ENCODE data around the gene ZNF800. TPM values are rescaled to one million over a fixed set of nuclear protein-coding genes. Genes with fewer than 3 reads are reported as not detected.

The ZNF800 gene
- total and polyA plus RNA-seq, 5 donors from 2014 or later: 44.8 to 81.0 (median 55.0) TPM

DNA sequence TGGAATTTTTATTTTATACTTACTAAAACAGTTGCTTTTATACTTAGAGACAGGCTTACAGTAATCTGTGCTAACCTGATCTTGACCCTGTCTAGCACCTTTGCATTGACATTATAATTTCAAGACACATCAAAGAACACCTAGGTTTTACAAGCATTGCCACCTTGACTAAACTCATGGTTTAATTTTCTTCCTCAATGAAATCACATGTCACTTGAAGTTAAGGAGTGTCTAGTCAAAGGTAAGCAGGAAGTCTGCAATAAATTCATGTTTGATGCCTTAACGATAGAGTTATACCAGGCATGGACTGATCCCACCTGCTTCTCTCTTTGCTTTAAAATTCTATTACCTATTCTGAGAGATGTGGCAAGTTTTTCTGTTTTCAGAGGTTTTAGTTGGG is 62.4 kb downstream of the ZNF800 start:
- peaks cover 3% of the 10 kb centered on the region for H3K27me3 ChIP-seq (ENCODE audit: control insufficient read depth, insufficient read depth, low read length)
- DNase-seq (no peak), ATAC-seq (ENCODE audit: low read depth in 2 of 2) (no peak)
- Mint-ChIP-seq H3K9me3 (peaks cover 0 to 3% (median 0%) of the 10 kb centered on the region in 7 donors), H3K27me3 (peaks cover 19% of the 10 kb centered on the region), H3K4me3 (no peak overlapping the region), H3K4me1 (no peaks in the 10 kb centered on the region), H3K27ac (no peak overlapping the region), H3K36me3 (no peaks in the 10 kb centered on the region)
- no peaks in the 10 kb centered on the region for H3K9me3 ChIP-seq (ENCODE audit: control insufficient read depth in 2 of 2, low read length in 2 of 2)
- H3K36me3 ChIP-seq (ENCODE audit: control insufficient read depth, insufficient read depth, low read length): no peaks in the 10 kb centered on the region
- H3K27ac ChIP-seq (ENCODE audit: insufficient read depth, low read length, poor library complexity, severe bottlenecking): no peak overlapping the region
- H3K4me3 ChIP-seq (ENCODE audit: low read depth, low read length): no peak overlapping the region
- H3K4me1 ChIP-seq (ENCODE audit: control insufficient read depth, insufficient read depth, low read length, poor library complexity, severe bottlenecking): no peaks in the 10 kb centered on the region

DNA sequence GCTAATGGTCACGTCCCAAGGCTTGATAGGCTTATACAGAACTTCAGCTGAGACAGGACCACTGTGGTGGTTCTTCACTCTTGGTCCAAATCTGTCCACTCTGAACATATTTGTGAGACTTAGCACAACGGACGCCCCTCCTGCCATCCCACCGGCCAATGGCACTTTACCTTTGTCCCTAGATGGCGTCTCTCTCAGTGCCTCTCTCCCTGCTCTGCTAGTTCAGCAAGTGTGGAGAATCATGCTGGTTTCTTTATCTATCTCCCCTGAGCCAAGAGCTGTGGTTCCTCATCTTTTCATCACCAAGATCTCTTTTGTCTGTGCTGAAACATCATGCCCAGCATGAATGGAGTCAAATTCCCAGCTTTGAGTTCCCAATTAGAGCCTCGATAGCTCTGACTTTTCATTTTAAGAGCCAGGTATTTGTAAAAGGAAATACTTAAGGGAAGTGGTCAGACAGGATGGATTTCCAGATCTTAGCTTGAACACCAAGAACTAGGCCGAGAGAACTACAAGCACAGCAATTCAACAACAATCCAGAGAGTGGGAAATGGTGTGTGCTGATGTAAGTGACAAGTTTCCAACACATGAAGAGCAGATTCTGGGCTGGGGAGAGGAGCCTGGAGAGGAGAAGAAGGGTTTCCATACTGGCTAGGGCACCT is 69.5 kb downstream of the ZNF800 start:
- peak overlapping the region; percentile 64 for H3K4me3 ChIP-seq (ENCODE audit: low read depth, low read length)
- ATAC-seq (ENCODE audit: low read depth in 2 of 2): no peak
- Mint-ChIP-seq H3K9me3 (no peaks in the 10 kb centered on the region), H3K27ac (peak overlapping the region; percentile 75 to 83 (median 79)), H3K4me1 (peaks cover 14 to 27% (median 18%) of the 10 kb centered on the region in 4 donors), H3K27me3 (peaks cover under 1% of the 10 kb centered on the region), H3K36me3 (no peaks in the 10 kb centered on the region), H3K4me3 (peak overlapping the region in 3 of 4 donors; percentile 25 to 49 (median 33))
- H3K27me3 ChIP-seq (ENCODE audit: control insufficient read depth, insufficient read depth, low read length): no peaks in the 10 kb centered on the region
- H3K27ac ChIP-seq (ENCODE audit: insufficient read depth, low read length, poor library complexity, severe bottlenecking): no peak overlapping the region
- H3K36me3 ChIP-seq (ENCODE audit: control insufficient read depth, insufficient read depth, low read length): no peaks in the 10 kb centered on the region
- no peaks in the 10 kb centered on the region for H3K9me3 ChIP-seq (ENCODE audit: control insufficient read depth in 2 of 2, low read length in 2 of 2)
- peaks cover 15% of the 10 kb centered on the region for H3K4me1 ChIP-seq (ENCODE audit: control insufficient read depth, insufficient read depth, low read length, poor library complexity, severe bottlenecking)
- no peak for DNase-seq

DNA sequence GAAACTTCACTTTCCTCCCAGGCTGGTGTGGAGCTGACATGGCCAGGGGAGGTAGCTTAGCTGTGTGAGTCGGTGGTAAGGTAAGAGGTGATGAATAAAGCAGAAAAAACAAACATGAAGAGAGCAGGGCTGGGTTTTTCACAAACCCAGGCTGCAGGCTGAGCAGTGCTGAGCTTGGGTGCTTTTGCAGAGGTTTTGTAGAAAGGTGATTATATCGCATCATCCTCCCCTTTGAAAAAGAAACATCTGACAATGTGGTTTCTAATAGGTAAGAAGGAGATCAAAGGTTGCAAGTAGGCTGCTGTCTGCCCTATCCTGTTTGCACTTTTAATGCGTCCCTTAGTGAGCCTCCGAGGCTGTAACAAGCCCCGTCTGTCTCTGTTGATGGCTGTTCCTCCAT is 70.2 kb downstream of the ZNF800 start:
- H3K27ac Mint-ChIP-seq: peak overlapping the region; percentile 75 to 83 (median 79)
- H3K9me3 Mint-ChIP-seq: no peaks in the 10 kb centered on the region
- no peaks in the 10 kb centered on the region for H3K36me3 ChIP-seq (ENCODE audit: control insufficient read depth, insufficient read depth, low read length)

GRCh38 chr7:127320974-127321373 is 71.5 kb downstream of the ZNF800 start:
- ATAC-seq (ENCODE audit: low read depth in 2 of 2) (no peak), DNase-seq (no peak)
- Histone ChIP-seq H3K4me1 (ENCODE audit: control insufficient read depth, insufficient read depth, low read length, poor library complexity, severe bottlenecking) (peaks cover 15% of the 10 kb centered on the region), H3K4me3 (ENCODE audit: low read depth, low read length) (no peak overlapping the region), H3K27ac (ENCODE audit: insufficient read depth, low read length, poor library complexity, severe bottlenecking) (no peak overlapping the region), H3K27me3 (ENCODE audit: control insufficient read depth, insufficient read depth, low read length) (no peaks in the 10 kb centered on the region), H3K36me3 (ENCODE audit: control insufficient read depth, insufficient read depth, low read length) (no peaks in the 10 kb centered on the region), H3K9me3 (ENCODE audit: control insufficient read depth in 2 of 2, low read length in 2 of 2) (no peaks in the 10 kb centered on the region)
- Mint-ChIP-seq H3K4me1 (peaks cover 14 to 27% (median 18%) of the 10 kb centered on the region in 4 donors), H3K4me3 (no peak overlapping the region), H3K27me3 (no peaks in the 10 kb centered on the region), H3K9me3 (no peaks in the 10 kb centered on the region), H3K36me3 (no peaks in the 10 kb centered on the region), H3K27ac (no peak overlapping the region)

More for the DNA sequence above, 70.2 kb downstream of the ZNF800 start:
- Histone ChIP-seq H3K27me3 (ENCODE audit: control insufficient read depth, insufficient read depth, low read length) (no peaks in the 10 kb centered on the region), H3K27ac (ENCODE audit: insufficient read depth, low read length, poor library complexity, severe bottlenecking) (no peak overlapping the region), H3K4me1 (ENCODE audit: control insufficient read depth, insufficient read depth, low read length, poor library complexity, severe bottlenecking) (peaks cover 15% of the 10 kb centered on the region), H3K4me3 (ENCODE audit: low read depth, low read length) (peak overlapping the region; percentile 64), H3K9me3 (ENCODE audit: control insufficient read depth in 2 of 2, low read length in 2 of 2) (no peaks in the 10 kb centered on the region)
- DNase-seq (peak in 2 of 3 donors; percentile 55 to 61), ATAC-seq (ENCODE audit: low read depth in 2 of 2) (peak; percentile 73 to 84)
- Mint-ChIP-seq H3K36me3 (no peaks in the 10 kb centered on the region), H3K4me3 (peak overlapping the region; percentile 25 to 69 (median 41)), H3K4me1 (peaks cover 14 to 27% (median 18%) of the 10 kb centered on the region in 4 donors), H3K27me3 (no peaks in the 10 kb centered on the region)

Other genes with a start within 250 kb of the ZNF800 start
- gene GRM8, start 139.8 kb downstream of the ZNF800 start, total RNA-seq: not detected
- not detected for gene GRM8, start 139.8 kb downstream of the ZNF800 start, polyA plus RNA-seq
- 40.4 TPM for gene GCC1, start 192.9 kb upstream of the ZNF800 start, total RNA-seq
- gene GCC1, start 192.9 kb upstream of the ZNF800 start, polyA plus RNA-seq: 10 to 100 TPM; 11.4 to 16.4 (median 15.6) TPM
- 101 TPM for gene ARF5, start 195.7 kb upstream of the ZNF800 start, total RNA-seq
- 100 to 1,000 TPM; 187 to 223 (median 199) TPM for gene ARF5, start 195.7 kb upstream of the ZNF800 start, polyA plus RNA-seq
- gene FSCN3, start 201.0 kb upstream of the ZNF800 start, total RNA-seq: 2.7 TPM
- gene FSCN3, start 201.0 kb upstream of the ZNF800 start, polyA plus RNA-seq: 1 to 10 TPM in 1 of 4 donors, under 1 TPM in 3; 0.63 to 1.3 (median 0.79) TPM
- not detected for gene PAX4, start 225.4 kb upstream of the ZNF800 start, total RNA-seq
- not detected for gene PAX4, start 225.4 kb upstream of the ZNF800 start, polyA plus RNA-seq